ENCODE data around the gene XCL1.
"Not testable (repeated sequence)": the region's sequence is repeated elsewhere in the genome, so short reads cannot be mapped to it uniquely, and the experiment has no call there.

Gene XCL1, protein sequence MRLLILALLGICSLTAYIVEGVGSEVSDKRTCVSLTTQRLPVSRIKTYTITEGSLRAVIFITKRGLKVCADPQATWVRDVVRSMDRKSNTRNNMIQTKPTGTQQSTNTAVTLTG

DNA sequence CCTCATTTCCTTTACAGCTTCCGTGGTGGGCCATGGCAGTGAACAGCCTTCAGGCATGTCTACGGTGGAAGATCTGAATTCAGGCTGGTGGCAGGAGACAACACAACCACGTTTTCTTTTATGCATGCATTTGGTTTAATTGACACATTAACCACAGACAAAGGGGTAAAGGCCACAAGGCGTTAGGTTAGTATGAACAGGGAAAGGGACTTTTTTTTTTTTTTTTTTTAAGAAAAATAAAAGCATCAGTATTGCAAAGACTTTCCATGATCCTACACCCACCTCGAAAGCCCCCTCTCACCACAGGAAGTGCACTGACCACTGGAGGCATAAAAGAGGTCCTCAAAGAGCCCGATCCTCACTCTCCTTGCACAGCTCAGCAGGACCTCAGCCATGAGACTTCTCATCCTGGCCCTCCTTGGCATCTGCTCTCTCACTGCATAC, at the start of gene XCL1:
Gene XCL1 (plus strand): TSS at position 361 of the 444 bp plus-strand sequence. CDS start 33 bp downstream, at position 394.
- not testable (repeated sequence) for DNase-seq (ENCODE audit: low read depth in 3 of 3, low spot score in 1 of 3)

DNA sequence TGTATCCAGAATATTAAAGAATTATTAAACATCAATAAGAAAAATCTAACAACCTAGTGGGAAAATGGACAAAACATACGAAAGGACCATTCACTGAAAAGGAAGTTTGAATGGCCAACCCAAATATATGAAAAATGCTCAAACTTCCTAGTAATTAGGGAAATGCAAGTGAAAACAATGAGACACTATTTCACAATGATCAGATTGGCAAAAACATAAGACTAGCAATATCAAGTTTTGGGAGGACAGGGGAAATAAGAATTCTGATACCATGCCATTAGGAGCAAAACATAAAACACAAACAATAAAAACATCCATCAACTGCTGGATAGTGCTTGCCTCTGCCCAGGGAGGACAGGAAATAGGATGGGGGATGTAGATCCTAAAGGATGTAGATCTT, 46.9 kb upstream of the XCL1 start:
- DNase-seq (ENCODE audit: low read depth in 3 of 3, low spot score in 1 of 3), result no peak

DNA sequence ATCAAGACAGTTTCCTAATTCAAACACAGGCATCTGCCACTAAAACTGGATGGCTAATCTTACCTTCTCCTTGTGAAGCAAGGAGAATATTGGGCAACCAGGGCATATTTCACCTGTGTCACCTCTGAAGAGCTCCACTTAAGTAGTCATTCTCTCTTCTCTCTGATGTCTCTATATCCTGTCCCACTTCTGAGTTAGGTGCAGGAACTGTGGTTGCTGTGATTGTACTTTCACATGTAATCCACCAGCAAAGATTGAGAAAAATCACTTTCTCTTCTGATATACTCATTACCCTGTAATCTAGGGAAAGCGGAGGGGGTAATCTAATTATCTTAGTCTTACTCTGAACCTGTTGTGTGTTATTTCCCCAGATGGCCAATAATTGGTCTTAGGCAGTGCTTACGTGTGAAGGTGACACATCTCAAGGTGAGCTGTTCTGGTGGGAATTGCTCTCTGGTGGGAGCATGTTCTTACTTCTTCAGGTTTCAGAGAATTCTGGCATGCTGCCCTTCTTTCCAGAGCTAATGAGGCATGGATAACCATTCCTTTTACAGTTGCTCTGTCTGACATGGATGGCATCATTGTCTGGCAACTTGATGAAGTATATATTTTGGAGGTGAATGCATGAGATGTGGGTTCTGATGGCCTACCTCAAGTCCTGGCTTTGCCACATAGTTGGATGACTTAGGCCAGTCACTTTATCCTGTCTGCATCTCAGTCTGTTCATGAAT, 44.6 kb upstream of the XCL1 start:
- no peak for DNase-seq (ENCODE audit: low read depth in 3 of 3, low spot score in 1 of 3)

DNA sequence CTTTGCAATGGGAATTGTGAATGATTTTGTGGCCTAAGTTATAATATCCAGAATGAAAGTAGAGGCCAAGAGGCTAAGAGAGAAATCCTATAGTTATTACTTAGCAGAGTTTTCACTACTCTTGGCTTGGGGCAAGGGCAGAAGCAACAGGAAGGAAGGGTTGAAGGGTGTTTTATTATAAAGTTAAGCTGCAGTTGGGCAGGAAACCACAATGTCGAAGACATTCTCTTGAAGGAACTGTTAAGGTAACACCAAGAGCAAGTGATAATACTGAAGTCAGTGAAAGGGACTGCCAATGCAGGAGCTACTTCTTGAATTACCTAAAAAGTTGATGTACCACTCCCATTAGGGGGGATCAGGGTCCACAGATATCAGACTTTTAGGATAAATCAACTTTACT, 40.9 kb upstream of the XCL1 start:
- DNase-seq (ENCODE audit: low read depth in 3 of 3, low spot score in 1 of 3), result no peak

DNA sequence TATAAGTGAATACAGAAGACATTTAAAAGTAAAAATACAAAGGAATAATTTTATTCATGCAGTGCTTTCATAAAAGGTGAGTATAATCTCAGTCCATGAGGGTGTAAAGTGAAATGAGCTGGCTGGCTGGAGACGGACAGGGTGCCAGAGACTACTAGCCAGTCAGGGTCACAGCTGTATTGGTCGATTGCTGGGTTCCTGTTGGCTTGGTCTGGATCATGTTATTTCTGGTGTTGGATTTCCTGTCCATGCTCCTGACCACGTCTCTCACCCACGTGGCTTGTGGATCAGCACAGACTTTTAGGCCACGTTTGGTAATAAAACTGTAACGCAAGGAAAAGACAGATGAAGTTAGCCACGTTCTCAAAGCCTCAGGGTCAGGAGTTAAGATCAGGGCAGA, 35.6 kb upstream of the XCL1 start:
- not testable (repeated sequence) for DNase-seq (ENCODE audit: low read depth in 3 of 3, low spot score in 1 of 3)

DNA sequence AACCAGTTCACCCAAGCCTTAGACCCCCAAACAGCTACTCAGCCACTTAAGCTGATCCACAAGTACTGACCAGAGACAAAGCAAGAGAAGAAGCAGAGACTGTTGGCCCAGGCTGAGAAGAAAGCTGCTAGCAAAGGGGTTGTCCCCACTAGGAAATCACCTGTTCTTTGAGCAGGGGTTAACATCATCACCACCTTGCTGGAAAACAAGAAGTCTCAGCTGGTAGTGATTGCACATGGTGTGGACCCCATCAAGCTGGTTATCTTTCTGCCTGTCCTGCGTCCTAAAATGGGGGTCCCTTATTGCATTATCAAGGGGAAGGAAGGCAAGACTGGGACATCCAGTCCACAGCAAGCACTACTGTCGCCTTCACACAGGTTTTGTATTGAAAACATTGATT, 33.4 kb upstream of the XCL1 start:
- DNase-seq (ENCODE audit: low read depth in 3 of 3, low spot score in 1 of 3), result not testable (repeated sequence)

DNA sequence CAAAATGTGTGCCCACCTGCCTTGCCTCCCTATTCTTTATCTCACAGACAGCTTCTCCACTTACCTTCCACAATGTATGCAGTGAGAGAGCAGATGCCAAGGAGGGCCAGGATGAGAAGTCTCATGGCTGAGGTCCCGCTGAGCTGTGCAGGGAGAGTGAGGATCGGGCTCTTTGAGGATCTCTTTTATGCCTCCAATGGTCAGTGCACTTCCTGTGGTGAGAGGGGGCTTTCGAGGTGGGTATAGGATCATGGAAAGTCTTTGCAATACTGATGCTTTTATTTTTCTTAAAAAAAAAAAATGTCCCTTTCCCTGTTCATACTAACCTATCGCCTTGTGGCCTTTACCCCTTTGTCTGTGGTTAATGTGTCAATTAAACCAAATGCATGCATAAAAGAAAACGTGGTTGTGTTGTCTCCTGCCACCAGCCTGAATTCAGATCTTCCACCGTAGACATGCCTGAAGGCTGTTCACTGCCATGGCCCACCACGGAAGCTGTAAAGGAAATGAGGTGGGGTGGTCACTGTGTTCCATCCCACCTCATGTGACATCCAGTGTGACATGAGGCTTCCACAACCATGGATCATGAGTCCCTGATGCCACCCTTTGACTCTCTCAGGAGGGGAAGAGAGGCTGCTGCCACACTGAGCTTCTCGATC, 32.4 kb upstream of the XCL1 start, which contains the start of gene XCL2:
Gene XCL2 (minus strand): TSS at position 158 of the 659 bp plus-strand sequence. CDS start 33 bp downstream, at position 125.
- DNase-seq (ENCODE audit: low read depth in 3 of 3, low spot score in 1 of 3), result not testable (repeated sequence)

DNA sequence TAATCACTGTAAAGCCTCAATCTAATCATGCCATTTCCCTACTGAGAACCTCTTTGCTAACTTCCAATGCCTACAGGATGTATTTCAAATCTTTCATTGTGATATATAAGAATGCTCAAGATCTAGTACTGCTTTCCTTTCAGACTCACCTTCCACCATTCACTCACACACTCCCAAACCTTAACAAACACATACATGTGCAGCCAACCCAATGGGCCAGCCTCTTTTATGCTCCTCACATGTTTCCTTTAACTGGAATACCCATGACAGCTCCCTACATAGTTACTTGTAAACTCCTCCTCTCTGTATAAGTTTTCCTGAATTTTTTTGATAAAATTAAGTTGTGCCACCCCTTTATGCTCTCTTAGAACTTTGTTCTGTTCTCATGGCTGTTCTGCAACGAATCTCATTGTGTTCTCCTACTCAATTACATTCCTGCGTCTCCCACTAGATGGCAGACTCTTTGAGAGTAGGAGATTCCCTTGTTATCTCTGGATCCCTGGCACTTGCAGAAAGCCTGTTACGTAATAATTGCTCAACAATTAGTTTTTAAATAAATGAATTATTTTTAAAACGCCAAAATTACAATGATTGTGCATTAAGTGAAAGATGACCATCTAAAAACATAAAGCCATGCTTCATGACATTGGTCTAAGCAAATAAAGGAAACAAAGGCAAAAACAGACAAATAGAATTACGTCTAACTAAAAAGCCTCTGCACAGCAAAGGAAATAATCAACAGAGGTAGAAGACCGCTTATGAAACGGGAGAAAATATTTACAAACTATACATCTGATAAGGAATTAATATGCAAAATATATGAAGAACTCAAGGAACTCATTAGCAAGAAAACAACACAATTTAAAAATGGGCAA, 30.5 kb upstream of the XCL1 start:
- not testable (repeated sequence) for DNase-seq (ENCODE audit: low read depth in 3 of 3, low spot score in 1 of 3)

DNA sequence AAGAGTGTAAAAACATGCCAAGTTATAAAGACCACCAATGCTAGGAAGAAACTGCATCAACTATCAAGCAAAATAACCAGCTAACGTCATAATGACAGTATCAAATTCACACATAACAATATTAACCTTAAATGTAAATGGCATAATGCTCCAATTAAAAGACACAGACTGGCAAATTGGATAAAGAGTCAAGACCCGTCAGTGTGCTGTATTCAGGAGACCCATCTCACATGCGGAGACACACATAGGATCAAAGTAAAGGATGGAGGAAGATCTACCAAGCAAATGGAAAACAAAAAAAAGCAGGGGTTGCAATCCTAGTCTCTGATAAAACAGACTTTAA, 29.9 kb upstream of the XCL1 start:
- DNase-seq (ENCODE audit: low read depth in 3 of 3, low spot score in 1 of 3), result not testable (repeated sequence)

DNA sequence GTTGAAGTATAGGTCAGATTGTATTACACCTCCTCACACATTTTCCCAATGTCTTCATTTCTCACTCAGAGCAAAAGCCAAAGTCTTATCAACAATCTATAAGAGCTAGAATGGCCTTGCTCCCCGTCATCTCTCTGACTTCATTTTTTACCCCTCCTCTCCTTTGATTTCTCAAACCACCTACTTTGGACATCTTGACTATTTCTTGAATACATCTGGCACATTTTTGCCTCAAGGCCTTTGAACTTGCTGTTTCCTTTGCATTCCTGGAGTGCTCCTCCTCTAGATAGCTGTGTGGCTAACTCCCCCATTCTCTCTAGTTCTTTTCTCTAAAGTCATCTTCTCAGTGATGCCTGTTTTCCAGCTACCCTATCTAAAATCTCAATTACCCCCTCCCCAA, 25.4 kb upstream of the XCL1 start:
- DNase-seq (ENCODE audit: low read depth in 3 of 3, low spot score in 1 of 3), result no peak

DNA sequence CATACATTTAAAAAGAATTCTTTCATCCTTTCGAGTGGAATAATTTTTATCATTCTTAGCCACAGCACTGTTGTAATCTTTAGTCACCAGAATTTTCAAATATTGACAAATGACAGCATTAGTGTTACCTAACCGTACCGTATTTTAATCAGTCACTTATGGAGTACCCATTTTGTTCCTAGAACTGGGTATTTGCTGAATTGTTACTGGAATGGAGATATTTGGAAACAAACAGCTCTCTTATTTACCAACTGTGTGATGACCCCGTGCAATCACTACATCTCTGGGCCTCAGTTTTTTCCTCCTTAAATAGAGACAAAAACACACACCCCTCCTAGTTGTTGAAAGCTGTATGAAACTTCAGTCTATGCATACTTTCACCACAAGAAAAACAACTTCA, 24.7 kb upstream of the XCL1 start:
- DNase-seq (ENCODE audit: low read depth in 3 of 3, low spot score in 1 of 3), result no peak

DNA sequence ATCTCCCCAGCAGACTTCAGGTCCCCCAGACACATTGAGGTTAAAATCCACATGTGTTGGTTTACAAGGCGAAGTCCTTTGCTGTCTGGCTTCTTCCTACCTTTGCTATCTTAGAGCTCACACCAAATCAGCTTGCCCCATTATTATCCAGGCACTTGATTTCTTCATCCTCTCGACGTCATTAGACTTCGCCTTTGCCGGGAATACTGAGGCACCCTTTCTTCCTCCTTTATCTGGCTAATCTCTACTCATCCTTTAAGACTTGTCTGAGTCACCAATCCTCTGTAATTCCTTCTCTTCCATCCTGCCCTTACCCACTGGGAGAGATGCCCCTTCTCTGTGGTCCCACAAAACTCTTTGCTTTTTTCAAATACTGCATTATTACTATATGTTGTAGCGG, 23.4 kb upstream of the XCL1 start:
- DNase-seq (ENCODE audit: low read depth in 3 of 3, low spot score in 1 of 3), result no peak

DNA sequence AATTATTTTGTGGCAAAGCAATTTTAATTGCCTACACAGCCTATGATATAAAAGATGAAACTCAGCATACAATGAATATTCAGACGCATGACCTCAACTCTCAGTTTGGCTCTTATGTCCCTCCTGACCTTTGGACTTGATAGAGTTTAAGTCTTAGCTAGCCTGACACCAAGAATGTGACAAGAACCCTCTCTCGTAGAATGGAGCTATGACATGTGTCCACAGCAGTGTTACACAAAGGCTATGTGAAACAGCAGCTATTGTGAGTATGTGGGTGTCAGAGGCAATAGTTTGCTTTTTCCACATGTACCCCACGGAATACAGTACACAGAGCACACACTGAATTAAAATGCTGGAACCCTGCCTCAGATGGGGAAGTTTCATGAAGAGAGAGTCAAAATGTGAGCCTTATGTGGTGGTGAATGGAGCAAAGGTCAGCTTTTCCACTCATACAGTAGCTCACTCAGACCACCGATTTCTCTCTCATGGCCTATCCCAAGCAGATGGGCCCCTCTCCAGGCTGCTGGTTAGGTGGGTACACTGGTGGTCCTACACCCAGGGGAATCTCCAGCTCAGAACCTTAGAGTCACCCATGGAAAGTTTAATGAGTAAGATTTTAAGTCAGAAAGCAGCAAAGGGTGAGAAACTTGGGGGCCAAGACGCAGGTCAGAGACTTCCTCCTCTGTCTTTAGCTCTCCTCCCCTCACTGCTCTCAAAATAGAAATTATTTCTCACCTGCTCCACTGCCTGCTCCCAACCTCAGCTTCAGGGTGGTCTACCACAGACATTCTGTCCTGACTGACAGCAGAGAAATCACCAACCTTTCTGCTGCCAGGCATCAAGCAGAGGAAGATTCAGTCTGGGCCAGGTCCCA, 22.5 kb upstream of the XCL1 start:
- DNase-seq (ENCODE audit: low read depth in 3 of 3, low spot score in 1 of 3), result no peak

DNA sequence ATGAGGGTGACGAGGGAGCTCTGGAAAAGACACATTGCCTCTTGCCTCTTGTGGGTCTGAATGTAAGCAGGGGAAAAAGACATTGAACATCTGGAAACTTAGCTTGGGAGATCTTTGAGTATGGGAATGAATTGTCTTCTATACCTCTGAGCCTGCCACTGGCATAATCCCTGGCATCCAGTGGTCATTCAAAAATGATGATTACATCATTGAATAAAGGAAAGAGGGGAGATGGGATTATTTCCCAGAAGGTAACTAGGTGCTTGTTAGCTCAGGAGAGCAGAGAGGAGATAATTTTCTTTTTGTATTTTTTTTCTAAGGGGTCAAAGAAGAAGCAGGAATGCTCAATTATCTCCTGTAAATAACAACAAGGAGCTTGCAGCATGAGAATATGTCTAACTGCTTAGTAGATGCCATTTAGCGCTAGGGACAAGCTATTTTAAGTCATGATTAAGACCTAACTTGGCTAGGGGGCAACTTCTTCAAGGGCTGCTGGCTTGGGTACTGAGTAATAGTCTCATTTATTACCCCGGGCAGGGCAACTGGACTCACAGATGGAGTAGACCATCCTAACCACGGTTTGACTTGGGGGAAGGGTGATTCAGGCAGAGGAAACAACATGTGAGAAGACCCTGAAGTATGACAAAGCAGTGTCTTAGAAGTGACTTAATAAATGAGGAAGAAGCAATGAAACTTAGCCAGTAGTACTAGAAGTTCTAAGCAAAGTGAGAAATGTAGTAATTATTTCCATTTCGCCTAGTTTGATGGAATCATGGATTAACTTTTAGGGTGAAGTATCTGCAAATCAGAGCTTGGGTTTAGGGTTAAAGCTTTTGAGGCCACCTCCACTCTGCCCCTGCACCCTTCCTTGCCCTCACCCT, 21.6 kb upstream of the XCL1 start:
- no peak for DNase-seq (ENCODE audit: low read depth in 3 of 3, low spot score in 1 of 3)

DNA sequence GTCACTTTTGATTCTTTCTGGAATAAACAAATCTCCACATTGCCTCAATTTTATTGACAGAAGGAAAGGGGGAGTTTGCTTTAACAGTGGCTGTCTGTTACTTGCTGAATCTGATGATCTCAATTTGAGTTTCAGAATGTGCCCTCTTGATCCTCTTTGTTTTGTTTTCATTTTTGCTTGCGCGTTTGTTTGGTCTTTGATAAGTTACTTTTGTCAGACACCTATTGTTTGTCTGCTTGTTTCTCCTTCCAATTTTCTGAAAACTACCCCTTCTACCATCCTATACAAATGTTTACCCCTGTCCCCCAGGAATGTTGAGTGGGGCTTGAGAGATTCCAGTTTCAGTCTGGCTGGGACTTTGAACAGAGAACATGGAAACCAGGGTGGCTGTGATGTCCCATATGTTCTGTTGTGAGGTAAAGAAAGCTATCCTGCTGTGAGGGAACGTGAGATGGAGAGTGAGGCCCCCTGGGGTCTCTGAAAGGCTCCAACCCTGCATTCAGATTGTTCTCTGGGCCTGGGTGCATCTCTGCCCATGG, 20.8 kb upstream of the XCL1 start:
- DNase-seq (ENCODE audit: low read depth in 3 of 3, low spot score in 1 of 3), result no peak

DNA sequence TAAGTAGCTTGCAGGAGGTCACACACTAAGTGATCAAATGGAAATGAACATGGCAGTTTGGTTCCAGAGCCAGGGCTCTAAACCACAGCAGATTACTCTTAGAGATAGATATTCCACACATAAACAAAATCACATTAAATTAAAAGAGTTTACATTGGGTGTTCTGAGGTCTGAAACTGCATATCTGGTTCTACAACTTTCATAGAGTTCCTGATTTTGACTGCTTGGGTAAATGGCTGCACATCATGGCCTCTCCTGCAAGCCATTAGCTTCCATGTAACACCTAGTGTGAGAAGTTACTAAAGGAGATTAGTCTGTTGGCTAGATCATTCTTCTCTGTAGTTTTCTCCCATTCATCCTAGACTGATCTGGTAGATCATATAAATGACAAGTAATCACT, 19.8 kb upstream of the XCL1 start:
- DNase-seq (ENCODE audit: low read depth in 3 of 3, low spot score in 1 of 3), result no peak

DNA sequence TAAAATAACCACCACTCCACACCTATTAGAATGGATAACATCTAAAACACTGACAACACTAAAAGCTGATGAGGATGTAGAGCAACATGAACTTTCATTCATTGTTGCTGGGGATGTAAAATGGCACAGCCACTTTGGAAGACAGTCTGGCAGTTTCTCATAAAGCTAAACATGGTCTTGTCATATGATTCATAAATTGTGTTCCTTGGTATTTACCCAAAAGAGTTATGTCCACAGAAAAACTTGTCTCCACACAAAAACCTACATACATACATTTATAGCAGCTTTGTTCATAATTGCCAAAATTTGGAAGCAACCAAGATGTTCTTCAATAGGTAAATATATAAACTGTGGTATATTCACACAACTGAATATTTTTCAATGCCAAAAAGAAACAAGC, 16.0 kb upstream of the XCL1 start:
- DNase-seq (ENCODE audit: low read depth in 3 of 3, low spot score in 1 of 3), result no peak

DNA sequence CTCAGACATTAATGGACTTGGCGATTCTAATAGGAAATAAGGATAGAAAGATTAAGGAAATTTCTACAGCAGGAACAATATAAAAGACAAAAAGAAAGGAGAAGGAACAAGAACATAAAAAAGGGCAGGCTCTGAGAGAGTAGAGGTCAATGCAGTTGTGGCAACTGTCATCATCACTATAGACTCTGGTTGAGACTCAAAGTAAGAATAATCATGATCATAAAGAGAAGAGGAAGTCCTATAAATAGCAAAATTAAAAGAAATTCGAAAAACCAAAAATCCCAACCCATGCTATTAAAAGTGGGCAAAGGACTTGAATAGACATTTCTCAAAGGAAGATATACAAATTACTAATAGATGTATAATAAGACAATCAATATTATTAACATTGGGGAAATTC, 14.4 kb upstream of the XCL1 start:
- DNase-seq (ENCODE audit: low read depth in 3 of 3, low spot score in 1 of 3), result no peak

DNA sequence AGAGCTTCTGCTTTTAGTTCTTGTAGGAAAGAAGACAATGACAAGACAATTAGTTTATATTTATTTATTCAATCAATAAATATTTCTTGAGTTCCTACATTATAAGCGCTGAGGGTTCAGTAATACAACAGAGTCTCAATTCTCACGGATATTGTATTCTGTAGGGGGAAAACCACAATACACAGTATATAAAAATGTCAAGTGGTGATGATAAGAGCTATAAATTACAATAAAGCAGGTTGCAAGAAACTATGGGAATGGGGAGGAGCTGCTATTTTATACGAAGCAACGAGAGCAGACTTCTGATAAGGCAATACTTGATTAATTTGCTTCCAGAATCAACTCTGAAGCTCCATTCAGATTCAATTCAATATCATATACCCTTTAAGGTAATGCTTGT, 10.6 kb upstream of the XCL1 start:
- DNase-seq (ENCODE audit: low read depth in 3 of 3, low spot score in 1 of 3), result no peak
